ENCODE results near the gene GPATCH1. TPM values are rescaled to one million over a fixed set of nuclear protein-coding genes. Genes with fewer than 3 reads are reported as not detected.

Gene GPATCH1
- total RNA-seq, 4 donors from 2014 or later: under 0.01 to 13.1 (median 7.4) TPM

DNA sequence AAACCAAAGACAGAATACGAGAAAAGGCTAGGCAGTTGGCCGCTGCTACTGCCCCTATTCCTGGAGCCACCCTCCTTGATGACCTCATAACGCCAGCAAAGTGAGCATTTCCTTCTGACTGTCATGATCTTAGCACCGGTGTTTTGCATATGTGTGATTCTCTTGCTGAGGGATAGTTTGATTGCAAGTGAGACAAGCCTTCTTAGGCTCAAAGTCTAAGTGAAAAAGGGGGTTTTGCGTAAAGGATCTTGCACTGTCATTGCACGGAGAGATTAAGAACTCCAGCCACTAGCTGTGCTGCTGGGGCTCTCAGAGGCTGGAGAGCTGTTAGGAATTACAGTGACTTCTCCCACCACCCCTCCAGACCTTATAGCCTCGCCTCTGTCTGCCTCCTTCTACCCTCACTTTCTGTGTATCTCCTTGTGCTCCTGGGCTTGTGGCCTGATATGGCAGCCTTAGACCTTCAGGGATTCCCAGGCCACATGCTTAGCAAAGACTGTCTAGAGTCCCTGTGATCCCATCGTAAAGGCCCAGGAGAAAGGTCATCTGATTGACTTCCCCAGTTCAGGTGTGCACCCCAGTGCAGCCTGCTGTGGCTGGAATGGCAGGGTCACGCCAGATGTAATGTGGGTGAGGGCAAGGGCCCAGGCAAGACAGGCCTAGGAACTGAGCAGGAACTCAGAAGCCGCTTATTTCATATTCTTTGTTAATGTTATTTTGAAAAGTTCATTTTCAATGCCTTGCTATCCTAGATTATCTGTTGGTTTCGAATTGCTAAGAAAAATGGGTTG is 12.6 kb downstream of the GPATCH1 start:
- H3K27ac ChIP-seq: no peak overlapping the region
- intact Hi-C loops (cut with DNase I; ENCODE audit: low total_unique reads): no loop called here
- H3K36me3 ChIP-seq: no peaks in the 10 kb centered on the region
- DNase-seq: no peak
- no peaks in the 10 kb centered on the region for H3K27me3 ChIP-seq
- H3K4me1 ChIP-seq: no peaks in the 10 kb centered on the region
- no peaks in the 10 kb centered on the region for H3K9me3 ChIP-seq
- no peak for TF ChIP-seq POLR2A (IDR thresholded peaks at IDR 0.05)
- TF ChIP-seq, protein P1, sequence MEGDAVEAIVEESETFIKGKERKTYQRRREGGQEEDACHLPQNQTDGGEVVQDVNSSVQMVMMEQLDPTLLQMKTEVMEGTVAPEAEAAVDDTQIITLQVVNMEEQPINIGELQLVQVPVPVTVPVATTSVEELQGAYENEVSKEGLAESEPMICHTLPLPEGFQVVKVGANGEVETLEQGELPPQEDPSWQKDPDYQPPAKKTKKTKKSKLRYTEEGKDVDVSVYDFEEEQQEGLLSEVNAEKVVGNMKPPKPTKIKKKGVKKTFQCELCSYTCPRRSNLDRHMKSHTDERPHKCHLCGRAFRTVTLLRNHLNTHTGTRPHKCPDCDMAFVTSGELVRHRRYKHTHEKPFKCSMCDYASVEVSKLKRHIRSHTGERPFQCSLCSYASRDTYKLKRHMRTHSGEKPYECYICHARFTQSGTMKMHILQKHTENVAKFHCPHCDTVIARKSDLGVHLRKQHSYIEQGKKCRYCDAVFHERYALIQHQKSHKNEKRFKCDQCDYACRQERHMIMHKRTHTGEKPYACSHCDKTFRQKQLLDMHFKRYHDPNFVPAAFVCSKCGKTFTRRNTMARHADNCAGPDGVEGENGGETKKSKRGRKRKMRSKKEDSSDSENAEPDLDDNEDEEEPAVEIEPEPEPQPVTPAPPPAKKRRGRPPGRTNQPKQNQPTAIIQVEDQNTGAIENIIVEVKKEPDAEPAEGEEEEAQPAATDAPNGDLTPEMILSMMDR (IDR thresholded peaks at IDR 0.05): no peak
- no peak overlapping the region for H3K4me3 ChIP-seq

DNA sequence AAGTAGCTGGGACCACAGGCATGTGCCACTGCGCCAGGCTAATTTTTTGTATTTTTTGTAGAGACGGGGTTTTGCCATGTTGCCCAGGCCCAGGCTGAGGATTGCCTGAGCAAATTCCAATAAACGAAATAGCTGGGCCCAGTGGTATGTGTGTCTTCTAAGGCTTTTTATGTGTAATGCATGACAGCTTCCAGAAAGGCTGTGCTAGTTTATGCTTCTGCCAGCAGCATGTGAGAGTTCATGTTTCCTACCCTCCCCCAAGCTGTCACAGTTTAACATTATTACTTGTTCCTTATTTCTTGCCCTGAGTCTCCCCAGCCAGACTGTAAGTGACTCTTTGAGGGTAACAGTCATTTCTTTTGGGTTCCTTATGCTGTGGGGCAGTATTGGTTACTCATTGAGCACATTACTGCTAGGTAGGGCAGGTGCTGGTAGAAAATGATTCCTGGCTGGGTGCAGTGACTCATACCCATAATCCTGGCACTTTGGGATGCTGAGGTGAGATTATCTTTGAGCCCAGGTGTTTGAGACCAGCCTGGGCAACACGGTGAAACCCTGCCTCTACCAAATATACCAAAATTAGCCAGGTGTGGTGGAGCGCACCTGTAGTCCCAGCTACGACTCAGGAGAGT is 13.6 kb downstream of the GPATCH1 start:
- no peaks in the 10 kb centered on the region for H3K27me3 ChIP-seq
- no peak overlapping the region for H3K4me3 ChIP-seq
- no peak for DNase-seq
- H3K36me3 ChIP-seq: no peaks in the 10 kb centered on the region
- intact Hi-C loops (cut with DNase I; ENCODE audit: low total_unique reads): no loop called here
- TF ChIP-seq, protein P1 (IDR thresholded peaks at IDR 0.05): no peak
- TF ChIP-seq POLR2A (IDR thresholded peaks at IDR 0.05): no peak
- H3K4me1 ChIP-seq: no peaks in the 10 kb centered on the region
- H3K27ac ChIP-seq: no peak overlapping the region
- no peaks in the 10 kb centered on the region for H3K9me3 ChIP-seq

DNA sequence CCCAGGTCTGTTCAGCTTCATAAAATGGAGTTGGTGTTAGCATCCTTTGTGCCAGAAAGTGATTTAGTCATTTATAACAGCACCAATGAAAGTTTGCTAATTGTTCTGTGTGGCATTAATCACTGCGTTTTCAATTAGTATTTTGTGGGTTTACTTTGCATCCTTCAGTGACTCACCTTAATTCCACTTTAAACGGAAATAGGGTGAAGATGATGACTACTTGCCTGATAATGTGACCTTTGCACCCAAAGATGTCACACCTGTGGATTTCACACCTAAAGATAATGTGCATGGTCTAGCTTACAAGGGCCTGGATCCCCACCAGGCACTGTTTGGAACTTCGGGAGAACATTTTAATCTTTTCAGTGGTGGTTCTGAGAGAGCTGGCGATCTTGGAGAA is 15.0 kb downstream of the GPATCH1 start:
- TF ChIP-seq, protein P1 (IDR thresholded peaks at IDR 0.05): no peak
- TF ChIP-seq POLR2A (IDR thresholded peaks at IDR 0.05): no peak

DNA sequence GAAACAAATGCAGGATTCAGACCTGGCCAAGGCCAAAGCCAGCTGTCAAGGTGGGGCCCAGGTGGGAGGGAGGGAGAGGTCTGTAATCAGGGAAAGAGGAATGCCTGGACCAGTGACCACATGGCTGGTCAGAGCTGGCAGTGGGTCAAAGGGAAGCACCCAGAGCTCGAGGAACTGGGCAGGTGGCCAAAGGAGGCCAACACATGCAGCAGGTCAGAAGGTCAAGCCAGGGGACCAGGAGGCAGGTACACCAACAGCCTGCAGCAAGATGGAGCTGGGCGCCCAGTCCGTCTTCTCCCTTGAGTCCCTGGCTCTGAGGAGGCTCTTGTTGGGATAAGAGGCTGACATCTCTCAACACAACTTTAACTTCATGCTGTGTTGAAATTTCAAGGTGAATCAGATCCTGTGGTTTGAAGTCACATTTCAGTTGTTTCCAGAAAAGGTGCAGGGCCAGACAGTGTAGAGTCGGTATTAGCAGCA is 17.1 kb downstream of the GPATCH1 start:
- no peak for DNase-seq
- H3K4me1 ChIP-seq: no peaks in the 10 kb centered on the region
- no peaks in the 10 kb centered on the region for H3K27me3 ChIP-seq
- no peaks in the 10 kb centered on the region for H3K9me3 ChIP-seq
- intact Hi-C loops (cut with DNase I; ENCODE audit: low total_unique reads): no loop called here
- H3K36me3 ChIP-seq: no peaks in the 10 kb centered on the region
- TF ChIP-seq, protein P1 (IDR thresholded peaks at IDR 0.05): no peak
- no peak for TF ChIP-seq POLR2A (IDR thresholded peaks at IDR 0.05)
- H3K27ac ChIP-seq: no peak overlapping the region
- H3K4me3 ChIP-seq: no peak overlapping the region

More for the DNA sequence above, 15.0 kb downstream of the GPATCH1 start:
- no peaks in the 10 kb centered on the region for H3K36me3 ChIP-seq
- no peaks in the 10 kb centered on the region for H3K4me1 ChIP-seq
- no peaks in the 10 kb centered on the region for H3K27me3 ChIP-seq
- DNase-seq: no peak
- H3K27ac ChIP-seq: no peak overlapping the region
- no peak overlapping the region for H3K4me3 ChIP-seq
- intact Hi-C loops (cut with DNase I; ENCODE audit: low total_unique reads): no loop called here
- no peaks in the 10 kb centered on the region for H3K9me3 ChIP-seq

All from uterus (tissue), 4 donors.